Measurements from ENCODE around the gene KAZALD1.

GRCh38 chr10:101089520-101090299, 27.9 kb downstream of the KAZALD1 start:
- TF ChIP-seq CTCF (IDR thresholded peaks at IDR 0.05) (no peak), POLR2A (IDR thresholded peaks at IDR 0.05) (no peak)

Measured in lower leg skin (tissue), 3 donors.